Left ventricle myocardium inferior (tissue), 1 donor: ENCODE data around the gene MTA3. TPM values are rescaled to one million over a fixed set of nuclear protein-coding genes. Genes with fewer than 3 reads are reported as not detected.

Experiments used
- DNase-seq: peaks from one replicate; pipeline ENCODE4 v3.0.0-alpha.2; 2020
- H3K27ac ChIP-seq: fragments of 200-600 bp; replicated peaks from 2 replicates; pipeline ENCODE4 v1.8.0; 2021
- H3K27me3 ChIP-seq: fragments of 200-600 bp; 2 replicates; pipeline ENCODE4 v1.8.0; 2021; ENCODE audit warnings: low read depth
- H3K36me3 ChIP-seq: fragments of 200-600 bp; 2 replicates; pipeline ENCODE4 v1.8.0; 2021
- H3K4me1 ChIP-seq: fragments of 200-600 bp; 2 replicates; pipeline ENCODE4 v1.8.0; 2021
- H3K4me3 ChIP-seq: fragments of 200-600 bp; 2 replicates; pipeline ENCODE4 v1.8.0; 2021; ENCODE audit warnings: mild to moderate bottlenecking, moderate library complexity
- H3K9me3 ChIP-seq: fragments of 200-600 bp; replicated peaks from 2 replicates; pipeline ENCODE4 v1.8.0; 2021
- CTCF ChIP-seq: fragments of 200-600 bp; IDR thresholded peaks from 2 replicates; pipeline ENCODE4 v1.8.0; 2021; ENCODE audit warnings: antibody characterized with exemption, mild to moderate bottlenecking, borderline replicate concordance
- intact Hi-C: fragments of 100-400 bp; cut with micrococcal nuclease; formaldehyde crosslinking; loops from one replicate; pipeline ENCODE4 v1.11.0; 2022
- total RNA-seq: library from RNA; stranded (reverse); fragmentation: NEBNext Ultra II Directional; extraction: Animal tissue kit (Norgen Biotek cat#: 25700); gene quantifications from one replicate; pipeline ENCODE4 v1.2.1, GENCODE V29; 2021
- donor health status: DM: no; HTN: yes; CAD: no; lungs with severe emphysema.

The MTA3 gene
- total RNA-seq, 1 donor from 2014 or later = 18.1 TPM

GRCh38 chr2:42675815-42676214, 107.4 kb downstream of the MTA3 start:
- TF ChIP-seq CTCF = no peak
- no peak for DNase-seq
- no peaks in the 10 kb centered on the region for H3K4me1 ChIP-seq
- intact Hi-C loops = no loop called here
- no peaks in the 10 kb centered on the region for H3K9me3 ChIP-seq
- no peaks in the 10 kb centered on the region for H3K27me3 ChIP-seq
- H3K36me3 ChIP-seq = peaks cover 6% of the 10 kb centered on the region
- H3K4me3 ChIP-seq = no peak overlapping the region
- no peak overlapping the region for H3K27ac ChIP-seq

- Histone ChIP-seq H3K9me3 (no peaks in the 10 kb centered on the region), H3K27me3 (no peaks in the 10 kb centered on the region), H3K4me3 (no peak overlapping the region), H3K36me3 (peaks cover 21% of the 10 kb centered on the region), H3K27ac (no peak overlapping the region), H3K4me1 (no peaks in the 10 kb centered on the region)
- no peak for TF ChIP-seq CTCF
- DNase-seq = no peak
- intact Hi-C loops = no loop called here
Observed at GRCh38 chr2:42685303-42685702, 116.9 kb downstream of the MTA3 start.

GRCh38 chr2:42693013-42693615, 124.7 kb downstream of the MTA3 start:
- Histone ChIP-seq H3K4me1 (no peaks in the 10 kb centered on the region), H3K9me3 (no peaks in the 10 kb centered on the region), H3K27me3 (no peaks in the 10 kb centered on the region), H3K4me3 (no peak overlapping the region), H3K27ac (no peak overlapping the region), H3K36me3 (peaks cover 9% of the 10 kb centered on the region)
- no peak for TF ChIP-seq CTCF
- intact Hi-C loops = no loop called here
- no peak for DNase-seq

- TF ChIP-seq CTCF = no peak
- Histone ChIP-seq H3K9me3 (no peaks in the 10 kb centered on the region), H3K4me3 (no peak overlapping the region), H3K27me3 (no peaks in the 10 kb centered on the region), H3K27ac (no peak overlapping the region), H3K36me3 (peaks cover 4% of the 10 kb centered on the region), H3K4me1 (no peaks in the 10 kb centered on the region)
- no peak for DNase-seq
- intact Hi-C loops = no loop called here
Observed at GRCh38 chr2:42693688-42694479, 125.5 kb downstream of the MTA3 start.

- Histone ChIP-seq H3K9me3 (no peaks in the 10 kb centered on the region), H3K4me3 (no peak overlapping the region), H3K36me3 (peaks cover 4% of the 10 kb centered on the region), H3K27ac (no peak overlapping the region), H3K4me1 (no peaks in the 10 kb centered on the region), H3K27me3 (no peaks in the 10 kb centered on the region)
- TF ChIP-seq CTCF = no peak
- DNase-seq = no peak
- intact Hi-C loops = no loop called here
Observed at GRCh38 chr2:42696987-42697386, 128.6 kb downstream of the MTA3 start.
